Measurements from ENCODE around the gene NR3C1. TPM values are rescaled to one million over a fixed set of nuclear protein-coding genes. Genes with fewer than 3 reads are reported as not detected.

The NR3C1 gene
- total and polyA plus RNA-seq, 2 donors (not counting 1 experiment from before 2014, with no cell fraction given) = 17.6 to 218 TPM

DNA sequence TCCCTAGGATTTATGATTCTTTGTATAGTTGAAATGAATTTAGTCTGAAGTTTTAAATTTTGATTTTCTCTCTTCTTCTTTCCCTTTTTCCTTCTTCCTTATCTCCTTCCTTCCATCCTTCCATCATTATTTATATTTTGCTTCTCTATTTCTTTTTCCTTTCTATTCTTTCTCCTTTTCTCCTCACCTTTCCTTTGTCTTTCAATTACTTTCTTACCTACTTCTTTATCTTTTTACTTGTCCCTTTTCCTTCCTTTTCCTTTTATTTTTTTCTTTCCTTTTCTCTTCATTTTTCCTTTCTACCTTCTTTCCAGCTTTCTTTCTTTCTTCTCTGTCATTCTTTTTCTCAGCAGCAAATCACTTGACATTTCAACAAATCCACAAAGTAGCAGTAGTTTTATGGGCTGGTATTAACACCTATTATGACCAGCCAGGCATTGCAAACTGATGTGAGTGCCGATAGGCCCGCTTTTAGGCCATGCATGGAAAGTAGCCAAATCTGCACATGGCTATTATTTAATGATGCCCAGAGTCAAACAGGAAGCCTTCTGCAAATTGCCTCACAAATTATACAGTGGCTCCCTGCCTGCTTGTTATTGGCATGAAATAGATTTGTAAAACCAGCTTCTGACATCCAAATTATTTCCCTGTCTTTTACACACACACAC is 37.1 kb upstream of the NR3C1 start:
- no peak overlapping the region for H3K27ac ChIP-seq (ENCODE audit: low read length in 2 of 2)
- H2AFZ ChIP-seq (ENCODE audit: insufficient read depth, low read depth, low read length, poor library complexity, severe bottlenecking) = no peak overlapping the region
- ATAC-seq (ENCODE audit: low read depth) = no peak
- Mint-ChIP-seq H3K27me3 (no peaks in the 10 kb centered on the region), H3K4me3 (no peak overlapping the region), H3K27ac (no peak overlapping the region), H3K4me1 (peaks cover 24% of the 10 kb centered on the region), H3K9me3 (ENCODE audit: insufficient read depth) (no peaks in the 10 kb centered on the region)
- WGBS (ENCODE audit: insufficient coverage) = no CpG with 5 or more reads among the region's 2 CpGs
- no peaks in the 10 kb centered on the region for H3K36me3 ChIP-seq (replicated peaks in 1 of 2; ENCODE audit: control extremely low read depth in 1 of 2, control insufficient read depth in 1 of 2, extremely low read depth in 1 of 2, insufficient read depth in 2 of 2, low read length in 1 of 2)
- H3K9me3 ChIP-seq (ENCODE audit: control extremely low read depth in 1 of 3, control insufficient read depth in 2 of 3, insufficient read depth in 1 of 3, low read length in 2 of 3) = no peaks in the 10 kb centered on the region
- no peak overlapping the region for H3K4me3 ChIP-seq (ENCODE audit: control extremely low read depth in 1 of 5, extremely low read depth in 1 of 5, insufficient read depth in 1 of 5, low read depth in 2 of 5, low read length in 4 of 5)
- H3K27me3 ChIP-seq (replicated peaks in 1 of 4; ENCODE audit: control extremely low read depth in 1 of 4, control insufficient read depth in 3 of 4, insufficient read depth in 4 of 4, low read length in 3 of 4) = no peaks in the 10 kb centered on the region
- intact Hi-C loops (cut with micrococcal nuclease) = no loop called here
- no peak overlapping the region for H3K4me2 ChIP-seq (replicated peaks; ENCODE audit: low read depth, low read length, poor library complexity, severe bottlenecking)
- TF ChIP-seq CTCF (IDR thresholded peaks at IDR 0.05) = peak; percentile 35
- TF ChIP-seq EZH2 (IDR thresholded peaks at IDR 0.05; ENCODE audit: borderline replicate concordance, insufficient read depth, low read depth, low read length, poor library complexity, severe bottlenecking) = no peak
- no peaks in the 10 kb centered on the region for H3K79me2 ChIP-seq (ENCODE audit: control insufficient read depth, insufficient read depth, low read length)
- no peak for DNase-seq
- CTCF ChIA-PET = no interaction called here
- H4K20me1 ChIP-seq (ENCODE audit: control insufficient read depth, insufficient read depth, low read length, poor library complexity, severe bottlenecking) = no peaks in the 10 kb centered on the region
- H3K4me1 ChIP-seq (ENCODE audit: control insufficient read depth in 2 of 2, insufficient read depth in 2 of 2, low read length in 2 of 2) = peaks cover 4 to 10% of the 10 kb centered on the region in 2 donors
- POLR2A ChIA-PET = no interaction called here
- H3K9ac ChIP-seq (ENCODE audit: low read length) = no peak overlapping the region

GRCh38 chr5:143437666-143438273 is 34.3 kb upstream of the NR3C1 start:
- H3K27ac Mint-ChIP-seq = peak overlapping the region; percentile 63
- intact Hi-C loops (cut with micrococcal nuclease) = loop anchor here (5.0 kb wide), 1 partner anchor 35 kb away; no protein-coding TSS in a partner anchor

More at GRCh38 chr5:143437666-143438273, 34.3 kb upstream of the NR3C1 start:
- Histone ChIP-seq H3K79me2 (ENCODE audit: control insufficient read depth, insufficient read depth, low read length) (no peaks in the 10 kb centered on the region), H4K20me1 (ENCODE audit: control insufficient read depth, insufficient read depth, low read length, poor library complexity, severe bottlenecking) (no peaks in the 10 kb centered on the region), H3K9me3 (ENCODE audit: control extremely low read depth in 1 of 3, control insufficient read depth in 2 of 3, insufficient read depth in 1 of 3, low read length in 2 of 3) (no peaks in the 10 kb centered on the region), H3K4me3 (ENCODE audit: control extremely low read depth in 1 of 5, extremely low read depth in 1 of 5, insufficient read depth in 1 of 5, low read depth in 2 of 5, low read length in 4 of 5) (no peak overlapping the region), H3K27ac (ENCODE audit: low read length in 2 of 2) (no peak overlapping the region), H3K27me3 (replicated peaks in 1 of 4; ENCODE audit: control extremely low read depth in 1 of 4, control insufficient read depth in 3 of 4, insufficient read depth in 4 of 4, low read length in 3 of 4) (no peaks in the 10 kb centered on the region), H2AFZ (ENCODE audit: insufficient read depth, low read depth, low read length, poor library complexity, severe bottlenecking) (no peak overlapping the region), H3K4me1 (ENCODE audit: control insufficient read depth in 2 of 2, insufficient read depth in 2 of 2, low read length in 2 of 2) (peaks cover 25 to 28% of the 10 kb centered on the region in 2 donors), H3K36me3 (replicated peaks in 1 of 2; ENCODE audit: control extremely low read depth in 1 of 2, control insufficient read depth in 1 of 2, extremely low read depth in 1 of 2, insufficient read depth in 2 of 2, low read length in 1 of 2) (no peaks in the 10 kb centered on the region), H3K9ac (ENCODE audit: low read length) (no peak overlapping the region), H3K4me2 (replicated peaks; ENCODE audit: low read depth, low read length, poor library complexity, severe bottlenecking) (no peak overlapping the region)
- no peak overlapping the region for H3K4me3 Mint-ChIP-seq
- CTCF ChIA-PET = no interaction called here
- H3K4me1 Mint-ChIP-seq = peaks cover 46% of the 10 kb centered on the region
- POLR2A ChIA-PET = no interaction called here
- ATAC-seq (ENCODE audit: low read depth) (no peak), DNase-seq (no peak)
- H3K9me3 Mint-ChIP-seq (ENCODE audit: insufficient read depth) = no peaks in the 10 kb centered on the region
- no peak for TF ChIP-seq EZH2 (IDR thresholded peaks at IDR 0.05; ENCODE audit: borderline replicate concordance, insufficient read depth, low read depth, low read length, poor library complexity, severe bottlenecking)
- no peak for TF ChIP-seq CTCF (IDR thresholded peaks at IDR 0.05)
- no peaks in the 10 kb centered on the region for H3K27me3 Mint-ChIP-seq
- WGBS (ENCODE audit: insufficient coverage) = 100% methylated on average over 3 of the region's 4 CpGs
